ENCODE measurements around the gene MAST2.
A peak's percentile ranks its signal among the peaks of the same experiment; 100 is the strongest.
"Not testable (repeated sequence)": the region's sequence is repeated elsewhere in the genome, so short reads cannot be mapped to it uniquely, and the experiment has no call there.

MAST2 gene

DNA sequence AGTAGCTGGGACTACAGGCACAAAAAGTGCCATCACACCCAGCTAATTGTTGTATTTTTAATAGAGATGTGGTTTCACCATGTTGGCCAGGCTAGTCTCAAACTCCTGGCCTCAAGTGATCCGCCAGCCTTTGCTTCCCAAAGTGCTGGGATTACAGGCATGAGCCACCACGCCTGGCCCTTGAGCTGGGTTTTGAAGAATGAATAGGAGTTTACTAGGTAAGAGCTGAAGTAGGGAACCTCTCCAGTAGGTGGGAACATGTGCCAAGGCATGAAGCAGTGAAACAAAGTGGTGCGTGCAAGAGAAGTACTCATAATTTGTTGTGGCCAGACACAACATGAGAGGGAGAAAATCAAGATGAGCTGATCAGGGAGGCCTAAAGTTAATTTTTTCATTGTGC, 55.8 kb downstream of the MAST2 start:
- Histone ChIP-seq H3K4me3 (no peak overlapping the region), H4K20me1 (peaks cover 0 to 31% (median 0%) of the 10 kb centered on the region in 11 experiments; a peak in 5 of 22 replicates), H3K9me3 (replicated peaks in 1 of 11) (peaks cover 0 to 13% (median 6%) of the 10 kb centered on the region in 11 experiments; a peak in 11 of 22 replicates), H3K36me3 (no peaks in the 10 kb centered on the region), H3K27me3 (no peaks in the 10 kb centered on the region; a peak in 1 of 22 replicates), H3K27ac (no peak overlapping the region), H3K9ac (no peak overlapping the region), H3K4me1 (peaks cover 0 to 7% (median 0%) of the 10 kb centered on the region in 10 experiments; a peak in 2 of 20 replicates), H3K4me2 (no peak overlapping the region)
- TF ChIP-seq Cebpa-rat (IDR thresholded peaks at IDR 0.05): no peak

DNA sequence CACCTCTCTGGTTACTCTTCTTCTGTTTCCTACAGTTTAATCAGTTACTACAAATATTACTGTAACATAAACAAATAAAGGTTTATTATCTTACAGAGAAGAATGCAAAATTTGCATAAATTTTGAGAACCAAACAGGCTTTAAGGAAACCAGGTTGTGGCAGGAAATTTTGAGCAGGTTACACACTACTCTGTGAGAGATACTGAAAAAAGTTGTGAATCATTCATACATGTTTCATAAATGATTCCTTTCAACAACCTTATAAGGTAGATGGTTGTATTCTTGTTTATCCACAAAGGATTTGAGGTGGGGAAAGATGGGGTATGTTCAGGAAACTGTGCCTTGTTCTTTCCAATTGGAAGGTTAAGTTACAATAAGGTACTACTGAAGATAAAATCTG, 58.6 kb downstream of the MAST2 start:
- Histone ChIP-seq H4K20me1 (peaks cover 0 to 52% (median 0%) of the 10 kb centered on the region in 11 experiments; a peak in 5 of 22 replicates), H3K4me2 (no peak overlapping the region)

GRCh38 chr1:45863218-45863617, 59.8 kb downstream of the MAST2 start:
- Histone ChIP-seq H3K4me3 (no peak overlapping the region), H3K36me3 (no peaks in the 10 kb centered on the region), H3K4me2 (0 out of 22 replicates have a peak overlapping the region, but pooled peaks of 1 of the 11 experiments have one; percentile 1), H4K20me1 (peaks cover 0 to 63% (median 0%) of the 10 kb centered on the region in 11 experiments; a peak in 5 of 22 replicates), H3K9ac (no peak overlapping the region), H3K27ac (no peak overlapping the region), H3K9me3 (replicated peaks in 1 of 11) (peaks cover 0 to 7% (median 6%) of the 10 kb centered on the region in 11 experiments; a peak in 9 of 22 replicates), H3K27me3 (peaks cover 0 to 12% (median 0%) of the 10 kb centered on the region in 11 experiments; a peak in 4 of 22 replicates), H3K4me1 (peaks cover 0 to 7% (median 0%) of the 10 kb centered on the region in 10 experiments; a peak in 2 of 20 replicates)
- TF ChIP-seq Cebpa-rat (IDR thresholded peaks at IDR 0.05): no peak

More for the DNA sequence above, 58.6 kb downstream of the MAST2 start:
- TF ChIP-seq Cebpa-rat (IDR thresholded peaks at IDR 0.05): no peak
- Histone ChIP-seq H3K9ac (no peak overlapping the region), H3K4me1 (peaks cover 0 to 7% (median 0%) of the 10 kb centered on the region in 10 experiments; a peak in 2 of 20 replicates), H3K27me3 (no peaks in the 10 kb centered on the region; a peak in 2 of 22 replicates), H3K27ac (no peak overlapping the region), H3K9me3 (replicated peaks in 1 of 11) (peaks cover 0 to 13% (median 6%) of the 10 kb centered on the region in 11 experiments; a peak in 11 of 22 replicates), H3K36me3 (no peaks in the 10 kb centered on the region), H3K4me3 (no peak overlapping the region)

DNA sequence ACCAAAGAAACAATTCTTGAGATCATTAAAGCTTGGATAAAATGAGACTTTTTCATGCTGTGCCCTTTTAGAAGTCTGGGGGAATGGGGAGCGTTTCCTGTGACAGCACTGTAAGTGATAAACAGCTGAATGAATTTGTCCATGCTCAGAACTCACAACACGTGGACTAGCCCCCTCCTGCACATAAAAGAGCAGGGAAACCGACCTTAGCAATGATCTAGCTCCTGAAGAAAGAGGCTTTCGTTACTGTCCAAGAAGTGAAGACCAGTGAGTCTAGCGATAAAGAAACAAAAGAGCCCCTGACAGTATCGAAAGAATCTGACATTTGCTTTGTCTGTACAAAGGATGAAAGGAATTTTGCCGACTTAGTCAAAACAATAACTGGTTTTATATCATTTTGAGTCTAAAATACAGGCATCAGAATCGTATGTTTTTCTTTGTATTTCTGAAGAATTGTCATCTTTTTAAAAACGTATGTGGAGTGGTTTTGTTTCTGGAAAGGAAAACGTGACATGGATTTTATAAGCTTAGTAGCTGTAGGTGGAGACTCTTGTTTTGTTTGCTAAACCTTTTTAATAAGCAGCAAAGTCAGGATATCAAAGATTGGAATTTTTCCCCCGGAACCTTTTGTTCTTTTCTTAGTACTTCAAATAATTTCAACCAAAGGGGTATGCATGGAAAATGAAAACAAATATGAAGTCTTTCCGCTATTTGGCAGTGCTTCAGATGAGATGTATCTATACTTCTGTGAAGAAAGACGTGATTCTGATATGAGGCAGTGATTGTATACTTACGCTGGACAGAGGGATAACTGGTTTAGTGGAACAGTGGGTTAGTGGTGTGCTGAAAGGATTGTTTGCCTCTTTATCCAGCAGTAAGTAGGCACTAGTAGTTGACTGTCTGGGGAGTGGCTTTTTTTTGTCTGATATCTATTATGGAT, 61.0 kb downstream of the MAST2 start:
- Histone ChIP-seq H3K4me2 (no peak overlapping the region), H3K27ac (no peak overlapping the region), H3K4me3 (no peak overlapping the region), H3K9me3 (replicated peaks in 1 of 11) (peaks cover 0 to 1% (median 0%) of the 10 kb centered on the region in 11 experiments; a peak in 2 of 22 replicates), H3K4me1 (peaks cover 0 to 7% (median 0%) of the 10 kb centered on the region in 10 experiments; a peak in 2 of 20 replicates), H3K27me3 (peaks cover 0 to 20% (median 0%) of the 10 kb centered on the region in 11 experiments; a peak in 4 of 22 replicates), H4K20me1 (peaks cover 0 to 72% (median 0%) of the 10 kb centered on the region in 11 experiments; a peak in 5 of 22 replicates), H3K9ac (no peak overlapping the region), H3K36me3 (no peaks in the 10 kb centered on the region)
- TF ChIP-seq Cebpa-rat (IDR thresholded peaks at IDR 0.05): no peak

GRCh38 chr1:45867697-45868348, 64.4 kb downstream of the MAST2 start:
- Histone ChIP-seq H3K27ac (no peak overlapping the region), H4K20me1 (peaks cover 0 to 88% (median 0%) of the 10 kb centered on the region in 11 experiments; a peak in 6 of 22 replicates), H3K27me3 (peaks cover 0 to 36% (median 0%) of the 10 kb centered on the region in 11 experiments; a peak in 4 of 22 replicates), H3K4me2 (no peak overlapping the region), H3K4me3 (no peak overlapping the region), H3K36me3 (no peaks in the 10 kb centered on the region), H3K9me3 (replicated peaks in 1 of 11) (no peaks in the 10 kb centered on the region), H3K9ac (no peak overlapping the region), H3K4me1 (peaks cover 0 to 18% (median 0%) of the 10 kb centered on the region in 10 experiments; a peak in 6 of 20 replicates)
- no peak for TF ChIP-seq Cebpa-rat (IDR thresholded peaks at IDR 0.05)

GRCh38 chr1:45868861-45869260, 65.4 kb downstream of the MAST2 start:
- Histone ChIP-seq H3K9me3 (replicated peaks in 1 of 11) (no peaks in the 10 kb centered on the region), H3K27ac (no peak overlapping the region), H3K4me1 (peaks cover 0 to 11% (median 0%) of the 10 kb centered on the region in 10 experiments; a peak in 6 of 20 replicates), H3K4me3 (no peak overlapping the region), H3K27me3 (peaks cover 0 to 46% (median 0%) of the 10 kb centered on the region in 11 experiments; a peak in 4 of 22 replicates), H4K20me1 (peaks cover 0 to 89% (median 0%) of the 10 kb centered on the region in 11 experiments; a peak in 7 of 22 replicates), H3K36me3 (no peaks in the 10 kb centered on the region), H3K9ac (no peak overlapping the region), H3K4me2 (no peak overlapping the region)
- no peak for TF ChIP-seq Cebpa-rat (IDR thresholded peaks at IDR 0.05)

DNA sequence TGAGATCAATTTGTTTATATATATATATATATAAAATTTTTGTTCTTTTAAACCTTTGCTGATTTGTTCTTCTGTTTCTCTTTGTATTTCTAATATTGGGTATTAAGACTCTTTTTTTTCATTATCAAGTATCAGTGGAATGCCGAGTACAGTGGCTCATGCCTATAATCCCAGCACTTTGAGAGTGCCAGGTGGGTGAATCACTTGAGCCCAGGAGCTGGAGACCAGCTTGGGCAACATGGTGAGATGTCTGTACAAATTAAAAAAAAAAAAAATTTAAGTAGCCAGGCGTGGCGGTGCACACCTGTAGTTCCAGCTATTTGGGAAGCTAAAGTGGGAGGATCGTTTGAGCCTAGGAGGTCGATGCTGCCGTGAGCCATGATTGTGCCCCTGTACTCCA, 67.1 kb downstream of the MAST2 start:
- Histone ChIP-seq H3K4me2 (no peak overlapping the region), H3K4me1 (peaks cover 0 to 11% (median under 1%) of the 10 kb centered on the region in 10 experiments; a peak in 8 of 20 replicates), H3K4me3 (no peak overlapping the region), H3K9ac (no peak overlapping the region), H3K36me3 (no peaks in the 10 kb centered on the region), H3K27me3 (peaks cover 0 to 63% (median 0%) of the 10 kb centered on the region in 11 experiments; a peak in 4 of 22 replicates), H3K27ac (no peak overlapping the region), H4K20me1 (peaks cover 0 to 92% (median 0%) of the 10 kb centered on the region in 11 experiments; a peak in 6 of 22 replicates), H3K9me3 (replicated peaks in 1 of 11) (no peaks in the 10 kb centered on the region)
- no peak for TF ChIP-seq Cebpa-rat (IDR thresholded peaks at IDR 0.05)

DNA sequence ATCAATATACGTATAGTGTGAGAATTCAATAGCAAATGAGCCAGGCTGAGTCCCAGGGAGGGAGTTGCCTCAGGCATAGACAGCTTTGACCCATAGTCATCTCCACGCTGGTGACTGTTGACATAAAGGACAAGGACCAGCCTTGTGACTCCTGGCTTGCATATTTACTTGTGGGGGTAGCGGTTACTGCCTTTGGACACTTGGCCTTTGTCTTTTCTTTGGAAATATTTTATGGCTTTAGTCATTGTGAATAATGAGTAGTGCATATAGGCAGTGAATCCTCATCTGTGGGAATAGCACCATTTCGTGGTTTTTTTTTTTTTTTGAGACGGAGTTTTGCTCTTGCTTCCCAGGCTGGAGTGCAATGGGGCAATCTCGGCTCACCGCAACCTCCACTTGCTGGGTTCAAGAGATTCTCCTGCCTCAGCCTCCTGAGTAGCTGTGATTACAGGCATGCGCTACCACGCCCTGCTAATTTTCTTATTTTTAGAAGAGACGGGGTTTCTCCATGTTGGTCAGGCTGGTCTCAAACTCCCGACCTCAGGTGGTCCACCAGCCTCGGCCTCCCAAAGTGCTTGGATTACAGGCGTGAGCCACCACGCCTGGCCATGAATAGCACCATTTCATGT, 68.9 kb downstream of the MAST2 start:
- not testable (repeated sequence) for H3K4me2 ChIP-seq; H3K9ac ChIP-seq; H3K4me3 ChIP-seq; H3K36me3 ChIP-seq; H3K9me3 ChIP-seq (replicated peaks in 1 of 11); H3K27ac ChIP-seq
- peaks cover 0 to 78% (median 0%) of the 10 kb centered on the region in 11 experiments; a peak in 6 of 22 replicates for H3K27me3 ChIP-seq
- peaks cover 0 to 11% (median 7%) of the 10 kb centered on the region in 10 experiments; a peak in 12 of 20 replicates for H3K4me1 ChIP-seq
- peaks cover 0 to 94% (median 0%) of the 10 kb centered on the region in 11 experiments; a peak in 9 of 22 replicates for H4K20me1 ChIP-seq

Data from BLaER1 treated with 17β-estradiol and CSF1 and Interleukin-3, amounts not matched to agents 10 nM and 100 nM (cell line).